ENCODE measurements around the gene DYNC2I2.
"Not testable (repeated sequence)": the region's sequence is repeated elsewhere in the genome, so short reads cannot be mapped to it uniquely, and the experiment has no call there.

The DYNC2I2 gene

DNA sequence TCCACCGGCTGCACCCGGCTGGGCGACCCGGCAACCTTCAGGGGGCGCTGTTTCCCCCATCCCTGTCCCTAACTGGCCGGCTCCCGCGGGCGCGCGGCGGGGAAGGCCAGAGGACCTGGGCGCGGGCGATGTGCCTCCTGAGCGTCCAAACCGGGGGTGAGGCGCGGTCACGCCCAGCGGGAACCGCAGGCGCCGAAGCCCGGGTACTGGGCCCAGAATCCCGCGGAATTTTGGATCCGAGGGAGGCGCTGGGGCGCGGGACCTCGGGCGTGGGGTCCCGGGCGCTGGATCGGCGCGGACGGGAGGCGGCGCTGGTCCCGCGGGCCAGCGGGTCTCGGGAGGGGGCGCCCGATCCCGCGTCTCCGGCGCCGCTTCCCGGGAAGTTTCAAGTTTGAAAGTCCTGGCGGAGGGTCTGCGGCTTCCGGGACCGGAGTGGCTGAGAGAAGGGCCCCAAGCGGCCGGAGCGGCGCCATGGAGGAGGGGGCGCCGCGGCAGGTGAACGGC is 45.9 kb upstream of the DYNC2I2 start, which contains the start of gene PKN3:
Gene PKN3 (plus strand): TSS at position 59 of the 504 bp plus-strand sequence. CDS start 413 bp downstream, at position 472.
- peak; percentile 75 for DNase-seq (ENCODE audit: low read depth)
- peak; percentile 58 for TF ChIP-seq CTCF (IDR thresholded peaks at IDR 0.05; ENCODE audit: low read length, missing control alignments)
- peak within 1 kb of the TSS; percentile 65 for H3K4me3 ChIP-seq (replicated peaks; ENCODE audit: low read depth, low read length)

GRCh38 chr9:128701227-128701854 is 44.7 kb upstream of the DYNC2I2 start:
- H3K4me3 ChIP-seq (replicated peaks; ENCODE audit: low read depth, low read length), result no peak overlapping the region
- DNase-seq (ENCODE audit: low read depth), result no peak
- no peak for TF ChIP-seq CTCF (IDR thresholded peaks at IDR 0.05; ENCODE audit: low read length, missing control alignments)

DNA sequence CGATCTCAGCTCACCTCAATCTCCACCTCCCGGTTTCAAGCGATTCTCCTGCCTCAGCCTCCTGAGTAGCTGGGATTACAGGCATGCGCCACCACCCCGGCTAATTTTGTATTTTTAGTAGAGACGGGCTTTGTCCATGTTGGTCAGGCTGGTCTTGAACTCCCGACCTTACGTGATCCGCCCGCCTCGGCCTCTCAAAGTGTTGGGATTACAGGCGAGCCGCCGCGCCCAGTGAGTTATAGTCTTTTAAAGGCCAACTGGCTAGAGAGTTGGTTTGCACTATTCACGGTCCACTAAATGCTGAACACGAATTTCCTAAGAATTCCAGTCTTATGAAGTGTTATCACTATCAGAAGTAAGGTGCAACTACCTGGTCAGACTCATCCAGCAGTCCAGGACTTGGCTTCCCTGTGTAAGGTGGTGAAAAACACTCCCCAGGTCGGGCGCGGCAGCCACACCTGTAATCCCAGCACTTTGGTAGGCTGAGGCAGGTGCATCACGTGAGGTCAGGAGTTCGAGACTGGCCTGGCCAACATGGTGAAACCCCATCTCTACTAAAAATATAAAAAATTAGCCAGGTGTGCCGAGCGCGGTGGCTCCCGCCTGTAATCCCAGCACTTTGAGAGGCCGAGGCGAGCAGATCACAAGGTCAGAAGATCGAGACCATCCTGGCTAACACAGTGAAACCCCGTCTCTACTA is 42.6 kb upstream of the DYNC2I2 start:
- DNase-seq (ENCODE audit: low read depth); H3K4me3 ChIP-seq (replicated peaks; ENCODE audit: low read depth, low read length): not testable (repeated sequence)

- H3K4me3 ChIP-seq (replicated peaks; ENCODE audit: low read depth, low read length), result no peak overlapping the region
- TF ChIP-seq CTCF (IDR thresholded peaks at IDR 0.05; ENCODE audit: low read length, missing control alignments), result no peak
- DNase-seq (ENCODE audit: low read depth), result no peak
Measured at GRCh38 chr9:128696923-128697707, 40.5 kb upstream of the DYNC2I2 start.

DNA sequence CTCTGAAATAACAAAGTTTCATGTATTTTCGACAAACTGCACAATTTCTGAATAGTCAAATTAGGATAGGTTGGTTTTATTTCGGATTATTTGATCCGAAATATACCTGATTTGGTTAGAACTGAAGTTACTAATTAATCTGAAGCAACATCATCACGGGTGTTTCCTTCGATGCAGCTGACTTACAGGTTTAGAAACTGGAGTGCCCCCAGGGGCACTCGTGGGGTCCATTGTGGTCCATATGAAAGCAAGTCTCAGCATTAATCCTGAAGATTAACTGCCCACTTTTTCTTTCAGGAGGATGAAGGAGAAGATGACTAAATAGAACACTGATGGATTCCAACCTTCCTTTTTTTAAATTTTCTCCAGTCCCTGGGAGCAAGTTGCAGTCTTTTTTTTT is 37.7 kb upstream of the DYNC2I2 start:
- no peak for DNase-seq (ENCODE audit: low read depth)
- TF ChIP-seq CTCF (IDR thresholded peaks at IDR 0.05; ENCODE audit: low read length, missing control alignments), result no peak
- H3K4me3 ChIP-seq (replicated peaks; ENCODE audit: low read depth, low read length), result no peak overlapping the region

DNA sequence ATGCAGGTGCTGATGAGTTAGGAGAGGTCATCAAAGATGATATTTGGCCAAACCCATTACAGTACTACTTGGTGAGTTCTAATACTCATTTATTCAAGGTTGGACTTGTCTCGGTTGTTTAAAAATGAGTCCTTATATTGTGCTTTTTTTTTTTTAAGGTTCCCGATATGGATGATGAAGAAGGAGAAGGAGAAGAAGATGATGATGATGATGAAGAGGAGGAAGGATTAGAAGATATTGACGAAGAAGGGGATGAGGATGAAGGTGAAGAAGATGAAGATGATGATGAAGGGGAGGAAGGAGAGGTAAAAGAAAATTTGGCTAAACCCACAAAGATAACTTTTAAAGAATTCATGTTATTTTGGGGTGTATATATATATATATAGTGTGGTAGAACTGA is 37.1 kb upstream of the DYNC2I2 start:
- not testable (repeated sequence) for DNase-seq (ENCODE audit: low read depth); H3K4me3 ChIP-seq (replicated peaks; ENCODE audit: low read depth, low read length)

DNA sequence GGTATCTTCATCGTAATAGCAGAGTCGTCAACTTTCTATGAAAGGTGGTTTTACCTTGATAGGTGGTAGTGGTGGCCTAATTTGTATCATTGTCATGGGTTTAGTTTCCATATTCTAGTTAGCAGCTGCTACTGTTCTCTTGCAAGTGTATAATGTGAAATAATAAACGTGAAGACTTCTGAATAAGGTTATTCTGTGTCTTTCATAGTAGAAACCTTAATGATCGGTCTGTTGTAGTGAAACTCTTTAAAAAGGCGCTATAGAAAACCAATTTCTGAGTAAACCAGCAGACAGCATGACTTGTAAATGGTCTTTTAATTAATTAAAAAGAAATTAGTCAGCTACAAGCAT is 34.0 kb upstream of the DYNC2I2 start:
- H3K4me3 ChIP-seq (replicated peaks; ENCODE audit: low read depth, low read length), result peak overlapping the region; percentile 93
- no peak for DNase-seq (ENCODE audit: low read depth)
- no peak for TF ChIP-seq CTCF (IDR thresholded peaks at IDR 0.05; ENCODE audit: low read length, missing control alignments)

Data from fibroblast of pulmonary artery (primary cell).